Measurements from ENCODE around the gene GRIN1.

The GRIN1 gene

GRCh38 chr9:137217276-137218211 is 78.6 kb downstream of the GRIN1 start:
- no peak for DNase-seq

GRCh38 chr9:137218212-137218753 is 79.3 kb downstream of the GRIN1 start:
- DNase-seq = no peak

Data from C1 segment of cervical spinal cord (tissue), 14 donors.